GM06990 (cell line): Measurements from ENCODE around the gene POLR2E.

ENCODE experiments used
- DNase-seq: peaks from one replicate; pipeline ENCODE4 v3.0.0-alpha.2; 2011; ENCODE audit not compliant: insufficient read length; ENCODE audit errors: extremely low read depth
- H3K27me3 ChIP-seq: replicated peaks from 2 replicates; pipeline ENCODE4 v1.6.0; 2011; ENCODE audit warnings: low read length; ENCODE audit not compliant: control insufficient read depth, insufficient read depth
- H3K36me3 ChIP-seq: 2 replicates; pipeline ENCODE4 v1.5.1; 2011; ENCODE audit warnings: low read length; ENCODE audit not compliant: control insufficient read depth, insufficient read depth
- H3K4me3 ChIP-seq: replicated peaks from 2 replicates; pipeline ENCODE4 v1.5.1; 2011; ENCODE audit warnings: low read depth, mild to moderate bottlenecking, control low read depth, low read length
- CTCF ChIP-seq: IDR thresholded peaks from 2 replicates; pipeline ENCODE4 v1.5.1; 2011; ENCODE audit warnings: low read length, control low read depth, mild to moderate bottlenecking, inconsistent platforms; ENCODE audit not compliant: insufficient read depth, poor library complexity, severe bottlenecking

POLR2E gene

GRCh38 chr19:1139126-1139525 is 44.0 kb upstream of the POLR2E start:
- H3K4me3 ChIP-seq, result no peak overlapping the region
- no peak for DNase-seq
- H3K27me3 ChIP-seq, result no peaks in the 10 kb centered on the region
- TF ChIP-seq CTCF, result no peak
- H3K36me3 ChIP-seq, result peaks cover 11% of the 10 kb centered on the region

- TF ChIP-seq CTCF, result no peak
- Histone ChIP-seq H3K36me3 (peaks cover 5% of the 10 kb centered on the region), H3K27me3 (no peaks in the 10 kb centered on the region), H3K4me3 (no peak overlapping the region)
- no peak for DNase-seq
Observed at GRCh38 chr19:1138121-1138520, 42.9 kb upstream of the POLR2E start.

- Histone ChIP-seq H3K4me3 (no peak overlapping the region), H3K27me3 (no peaks in the 10 kb centered on the region), H3K36me3 (peaks cover 2% of the 10 kb centered on the region)
- no peak for TF ChIP-seq CTCF
- no peak for DNase-seq
Observed at GRCh38 chr19:1136621-1137317, 41.6 kb upstream of the POLR2E start.

- no peak for TF ChIP-seq CTCF
- peak; percentile 56 for DNase-seq
- no peak overlapping the region for H3K4me3 ChIP-seq
- peaks cover 2% of the 10 kb centered on the region for H3K36me3 ChIP-seq
- H3K27me3 ChIP-seq, result no peaks in the 10 kb centered on the region
Observed at GRCh38 chr19:1136201-1136600, 41.0 kb upstream of the POLR2E start.

- no peak for DNase-seq
- no peaks in the 10 kb centered on the region for H3K27me3 ChIP-seq
- no peak for TF ChIP-seq CTCF
- H3K4me3 ChIP-seq, result no peak overlapping the region
- H3K36me3 ChIP-seq, result peaks cover 2% of the 10 kb centered on the region
Observed at GRCh38 chr19:1135454-1135853, 40.3 kb upstream of the POLR2E start.

GRCh38 chr19:1134431-1134830 is 39.3 kb upstream of the POLR2E start:
- TF ChIP-seq CTCF, result no peak
- no peak for DNase-seq
- Histone ChIP-seq H3K4me3 (no peak overlapping the region), H3K27me3 (no peaks in the 10 kb centered on the region), H3K36me3 (peaks cover 2% of the 10 kb centered on the region)
